Astrocyte (in vitro differentiated cells and primary cell): ENCODE measurements around the gene CLEC4G. TPM values are rescaled to one million over a fixed set of nuclear protein-coding genes. Genes with fewer than 3 reads are reported as not detected.

ENCODE experiments used
- DNase-seq: peaks from one replicate; pipeline ENCODE4 v3.0.0-alpha.2; 2010; ENCODE audit warnings: low read depth
- FAIRE-seq: peaks from 2 replicates; lab custom pipeline; 2011; peaks lifted over from hg19 to GRCh38; lab: Jason Lieb, UNC
- H2AFZ ChIP-seq: 2 replicates; pipeline ENCODE4 v1.6.0; 2012; ENCODE audit warnings: low read depth, low read length, inconsistent platforms
- H3K27ac ChIP-seq: 2 replicates; pipeline ENCODE4 v1.5.1; 2011; ENCODE audit warnings: low read depth, low read length, inconsistent platforms
- H3K27me3 ChIP-seq: 2 replicates; pipeline ENCODE4 v1.6.0; 2011; ENCODE audit warnings: low read length, inconsistent platforms; ENCODE audit not compliant: insufficient read depth
- H3K36me3 ChIP-seq: 2 replicates; pipeline ENCODE4 v1.5.1; 2011; ENCODE audit warnings: low read length, inconsistent platforms; ENCODE audit not compliant: insufficient read depth
- H3K4me1 ChIP-seq: 2 replicates; pipeline ENCODE4 v1.5.1; 2011; ENCODE audit warnings: low read length, inconsistent platforms; ENCODE audit not compliant: insufficient read depth
- H3K4me2 ChIP-seq: 2 replicates; pipeline ENCODE4 v1.6.0; 2012; ENCODE audit warnings: low read length, inconsistent platforms
- H3K4me3 ChIP-seq: 2 replicates; pipeline ENCODE4 v1.5.1; 2011; ENCODE audit warnings: low read depth, mild to moderate bottlenecking, low read length, inconsistent platforms; ENCODE audit not compliant: insufficient read depth
- H3K79me2 ChIP-seq: 2 replicates; pipeline ENCODE4 v1.6.0; 2012; ENCODE audit warnings: mild to moderate bottlenecking, low read length, inconsistent platforms; ENCODE audit not compliant: insufficient read depth
- H3K9ac ChIP-seq: 2 replicates; pipeline ENCODE4 v1.6.0; 2012; ENCODE audit warnings: mild to moderate bottlenecking, low read length, inconsistent platforms
- H3K9me3 ChIP-seq: 2 replicates; pipeline ENCODE4 v1.5.1; 2012; ENCODE audit warnings: low read depth, mild to moderate bottlenecking, low read length, inconsistent platforms; ENCODE audit not compliant: insufficient read depth
- H4K20me1 ChIP-seq: 2 replicates; pipeline ENCODE4 v1.6.0; 2012; ENCODE audit warnings: low read length, inconsistent platforms; ENCODE audit not compliant: insufficient read depth
- H3K27ac Mint-ChIP-seq: one replicate; pipeline ENCODE4 v1.8.0; 2021; ENCODE audit warnings: mild to moderate bottlenecking, mixed read lengths; ENCODE audit not compliant: unreplicated experiment
- H3K27me3 Mint-ChIP-seq: one replicate; pipeline ENCODE4 v1.8.0; 2021; ENCODE audit warnings: low read depth, mixed read lengths; ENCODE audit not compliant: unreplicated experiment
- H3K36me3 Mint-ChIP-seq: one replicate; pipeline ENCODE4 v1.8.0; 2021; ENCODE audit warnings: low read depth, mixed read lengths; ENCODE audit not compliant: unreplicated experiment
- H3K4me1 Mint-ChIP-seq: one replicate; pipeline ENCODE4 v1.8.0; 2021; ENCODE audit warnings: low read depth, mixed read lengths; ENCODE audit not compliant: unreplicated experiment
- H3K4me3 Mint-ChIP-seq: one replicate; pipeline ENCODE4 v1.8.0; 2021; ENCODE audit warnings: mild to moderate bottlenecking, moderate library complexity, mixed read lengths; ENCODE audit not compliant: unreplicated experiment
- H3K9me3 Mint-ChIP-seq: one replicate; pipeline ENCODE4 v1.8.0; 2021; ENCODE audit warnings: mild to moderate bottlenecking, mixed read lengths; ENCODE audit not compliant: unreplicated experiment
- EZH2 ChIP-seq: IDR thresholded peaks from 2 replicates; pipeline ENCODE4 v1.6.1; 2012; ENCODE audit warnings: mild to moderate bottlenecking, low read length, inconsistent platforms; ENCODE audit not compliant: insufficient read depth
- total RNA-seq: library from RNA; stranded (reverse); gene quantifications from 2 replicates; pipeline ENCODE4 v1.2.1, GENCODE V29; 2021
- TF ChIP-seq, protein P1 (sequence below): IDR thresholded peaks from 2 replicates; pipeline ENCODE4 v1.5.1; 2011; ENCODE audit warnings: low read depth, mild to moderate bottlenecking, inconsistent platforms, low read length, moderate library complexity; ENCODE audit not compliant: insufficient read depth

Gene CLEC4G
- total RNA-seq, 1 donor from 2014 or later, result not detected

DNA sequence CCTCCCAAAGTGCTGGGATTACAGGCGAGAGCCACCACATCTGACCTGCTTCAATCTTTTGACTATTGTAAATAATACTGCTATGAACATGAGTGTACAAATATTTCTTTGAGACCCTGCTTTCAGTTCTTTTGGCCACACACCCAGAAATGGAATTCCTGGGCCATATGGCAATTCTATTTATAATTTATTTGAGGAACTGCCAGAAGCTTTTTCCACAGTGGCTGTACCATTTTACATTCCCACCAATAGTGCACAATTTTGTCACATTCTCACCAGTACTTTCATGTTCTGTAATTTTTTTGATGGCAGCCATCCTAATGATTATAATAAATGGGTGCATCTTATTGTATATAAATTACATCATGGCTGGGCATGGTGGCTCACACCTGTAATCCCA is 16.2 kb downstream of the CLEC4G start:
- no peak for FAIRE-seq
- Mint-ChIP-seq H3K27ac (no peak overlapping the region), H3K36me3 (no peaks in the 10 kb centered on the region), H3K27me3 (peaks cover 22% of the 10 kb centered on the region), H3K4me3 (no peak overlapping the region), H3K4me1 (no peaks in the 10 kb centered on the region), H3K9me3 (peaks cover 5% of the 10 kb centered on the region)
- Histone ChIP-seq H3K27ac (no peak overlapping the region), H2AFZ (no peak overlapping the region), H3K27me3 (no peaks in the 10 kb centered on the region), H3K9me3 (no peaks in the 10 kb centered on the region), H3K4me3 (no peak overlapping the region), H3K36me3 (no peaks in the 10 kb centered on the region), H4K20me1 (no peaks in the 10 kb centered on the region), H3K79me2 (no peaks in the 10 kb centered on the region), H3K4me2 (no peak overlapping the region), H3K4me1 (no peaks in the 10 kb centered on the region), H3K9ac (no peak overlapping the region)
- no peak for DNase-seq
- no peak for TF ChIP-seq EZH2
- TF ChIP-seq, protein P1, sequence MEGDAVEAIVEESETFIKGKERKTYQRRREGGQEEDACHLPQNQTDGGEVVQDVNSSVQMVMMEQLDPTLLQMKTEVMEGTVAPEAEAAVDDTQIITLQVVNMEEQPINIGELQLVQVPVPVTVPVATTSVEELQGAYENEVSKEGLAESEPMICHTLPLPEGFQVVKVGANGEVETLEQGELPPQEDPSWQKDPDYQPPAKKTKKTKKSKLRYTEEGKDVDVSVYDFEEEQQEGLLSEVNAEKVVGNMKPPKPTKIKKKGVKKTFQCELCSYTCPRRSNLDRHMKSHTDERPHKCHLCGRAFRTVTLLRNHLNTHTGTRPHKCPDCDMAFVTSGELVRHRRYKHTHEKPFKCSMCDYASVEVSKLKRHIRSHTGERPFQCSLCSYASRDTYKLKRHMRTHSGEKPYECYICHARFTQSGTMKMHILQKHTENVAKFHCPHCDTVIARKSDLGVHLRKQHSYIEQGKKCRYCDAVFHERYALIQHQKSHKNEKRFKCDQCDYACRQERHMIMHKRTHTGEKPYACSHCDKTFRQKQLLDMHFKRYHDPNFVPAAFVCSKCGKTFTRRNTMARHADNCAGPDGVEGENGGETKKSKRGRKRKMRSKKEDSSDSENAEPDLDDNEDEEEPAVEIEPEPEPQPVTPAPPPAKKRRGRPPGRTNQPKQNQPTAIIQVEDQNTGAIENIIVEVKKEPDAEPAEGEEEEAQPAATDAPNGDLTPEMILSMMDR, result no peak

- Mint-ChIP-seq H3K4me3 (no peak overlapping the region), H3K36me3 (no peaks in the 10 kb centered on the region), H3K4me1 (no peaks in the 10 kb centered on the region), H3K9me3 (no peaks in the 10 kb centered on the region), H3K27me3 (peaks cover 26% of the 10 kb centered on the region), H3K27ac (no peak overlapping the region)
- H2AFZ ChIP-seq, result no peak overlapping the region
- no peak for DNase-seq
- H3K4me3 ChIP-seq, result no peak overlapping the region
- no peaks in the 10 kb centered on the region for H3K9me3 ChIP-seq
- no peaks in the 10 kb centered on the region for H3K79me2 ChIP-seq
- H3K4me2 ChIP-seq, result no peak overlapping the region
- H4K20me1 ChIP-seq, result no peaks in the 10 kb centered on the region
- FAIRE-seq, result no peak
- no peak overlapping the region for H3K27ac ChIP-seq
- TF ChIP-seq, protein P1, result no peak
- TF ChIP-seq EZH2, result no peak
- H3K27me3 ChIP-seq, result no peaks in the 10 kb centered on the region
- H3K9ac ChIP-seq, result no peak overlapping the region
- no peaks in the 10 kb centered on the region for H3K36me3 ChIP-seq
- H3K4me1 ChIP-seq, result no peaks in the 10 kb centered on the region
Measured at GRCh38 chr19:7710616-7711015, 21.3 kb downstream of the CLEC4G start.

GRCh38 chr19:7709932-7710460 is 21.9 kb downstream of the CLEC4G start:
- H3K27me3 Mint-ChIP-seq, result peaks cover 29% of the 10 kb centered on the region
- Histone ChIP-seq H3K27me3 (no peaks in the 10 kb centered on the region), H3K9me3 (no peaks in the 10 kb centered on the region), H2AFZ (no peak overlapping the region), H3K4me3 (no peak overlapping the region), H3K4me2 (no peak overlapping the region), H3K9ac (no peak overlapping the region), H3K4me1 (no peaks in the 10 kb centered on the region), H3K27ac (no peak overlapping the region), H3K36me3 (no peaks in the 10 kb centered on the region), H4K20me1 (no peaks in the 10 kb centered on the region), H3K79me2 (no peaks in the 10 kb centered on the region)
- FAIRE-seq, result no peak
- TF ChIP-seq EZH2, result no peak
- TF ChIP-seq, protein P1, result no peak
- DNase-seq, result no peak
- H3K27ac Mint-ChIP-seq, result no peak overlapping the region
- no peaks in the 10 kb centered on the region for H3K4me1 Mint-ChIP-seq
- no peaks in the 10 kb centered on the region for H3K36me3 Mint-ChIP-seq
- no peak overlapping the region for H3K4me3 Mint-ChIP-seq
- no peaks in the 10 kb centered on the region for H3K9me3 Mint-ChIP-seq
